Effector memory CD4-positive, alpha-beta T cell (primary cell): ENCODE data around the gene PDCD1.

Source experiments
- DNase-seq, 3 donors: peaks; one replicate each; pipeline ENCODE4 v3.0.0-alpha.2; 2020
- H3K27ac ChIP-seq: 2 replicates; pipeline ENCODE4 v1.7.0; 2013; ENCODE audit warnings: mild to moderate bottlenecking, low read length, moderate library complexity; ENCODE audit not compliant: insufficient read depth, poor library complexity, severe bottlenecking
- H3K27me3 ChIP-seq: replicated peaks from 2 replicates; pipeline ENCODE4 v1.7.0; 2013; ENCODE audit warnings: mild to moderate bottlenecking, low read length; ENCODE audit not compliant: insufficient read depth, control insufficient read depth, poor library complexity, severe bottlenecking
- H3K36me3 ChIP-seq: 2 replicates; pipeline ENCODE4 v1.7.0; 2013; ENCODE audit warnings: mild to moderate bottlenecking, low read length, moderate library complexity; ENCODE audit not compliant: control insufficient read depth, insufficient read depth
- H3K4me1 ChIP-seq: 2 replicates; pipeline ENCODE4 v1.7.0; 2013; ENCODE audit warnings: low read length, mild to moderate bottlenecking; ENCODE audit not compliant: control insufficient read depth, insufficient read depth, poor library complexity, severe bottlenecking
- H3K4me3 ChIP-seq: 2 replicates; pipeline ENCODE4 v1.7.0; 2013; ENCODE audit warnings: low read length, low read depth, mild to moderate bottlenecking; ENCODE audit not compliant: insufficient read depth, poor library complexity, severe bottlenecking
- H3K9me3 ChIP-seq: 2 replicates; pipeline ENCODE4 v1.7.0; 2013; ENCODE audit warnings: mild to moderate bottlenecking, low read length, moderate library complexity; ENCODE audit not compliant: control insufficient read depth

PDCD1 gene

GRCh38 chr2:241887806-241888522, 29.3 kb upstream of the PDCD1 start:
- H3K27ac ChIP-seq: no peak overlapping the region
- H3K9me3 ChIP-seq: no peaks in the 10 kb centered on the region
- H3K4me3 ChIP-seq: no peak overlapping the region
- DNase-seq: no peak
- H3K36me3 ChIP-seq: peaks cover 19% of the 10 kb centered on the region
- peaks cover 6% of the 10 kb centered on the region for H3K4me1 ChIP-seq
- H3K27me3 ChIP-seq: no peaks in the 10 kb centered on the region

- Histone ChIP-seq H3K36me3 (peaks cover 19% of the 10 kb centered on the region), H3K27me3 (no peaks in the 10 kb centered on the region), H3K4me1 (peaks cover 13% of the 10 kb centered on the region), H3K4me3 (no peak overlapping the region), H3K27ac (no peak overlapping the region), H3K9me3 (no peaks in the 10 kb centered on the region)
- no peak for DNase-seq
Observed at GRCh38 chr2:241886840-241887447, 28.2 kb upstream of the PDCD1 start.

- Histone ChIP-seq H3K4me1 (peaks cover 15% of the 10 kb centered on the region), H3K27ac (no peak overlapping the region), H3K4me3 (no peak overlapping the region), H3K27me3 (no peaks in the 10 kb centered on the region), H3K36me3 (peaks cover 19% of the 10 kb centered on the region), H3K9me3 (no peaks in the 10 kb centered on the region)
- DNase-seq: no peak
Observed at GRCh38 chr2:241885946-241886643, 27.4 kb upstream of the PDCD1 start.

GRCh38 chr2:241885291-241885945, 26.7 kb upstream of the PDCD1 start:
- no peaks in the 10 kb centered on the region for H3K27me3 ChIP-seq
- DNase-seq: no peak
- H3K4me3 ChIP-seq: no peak overlapping the region
- no peak overlapping the region for H3K27ac ChIP-seq
- peaks cover 21% of the 10 kb centered on the region for H3K4me1 ChIP-seq
- H3K36me3 ChIP-seq: peaks cover 16% of the 10 kb centered on the region
- no peaks in the 10 kb centered on the region for H3K9me3 ChIP-seq

- Histone ChIP-seq H3K4me3 (no peak overlapping the region), H3K4me1 (peaks cover 21% of the 10 kb centered on the region), H3K27ac (no peak overlapping the region), H3K36me3 (peaks cover 16% of the 10 kb centered on the region), H3K27me3 (no peaks in the 10 kb centered on the region), H3K9me3 (no peaks in the 10 kb centered on the region)
- DNase-seq: no peak
Observed at GRCh38 chr2:241884951-241885290, 26.2 kb upstream of the PDCD1 start.

GRCh38 chr2:241882091-241882625, 23.5 kb upstream of the PDCD1 start:
- Histone ChIP-seq H3K4me3 (peak overlapping the region; percentile 36), H3K9me3 (no peaks in the 10 kb centered on the region), H3K4me1 (peaks cover 15% of the 10 kb centered on the region), H3K27ac (peak overlapping the region; percentile 46), H3K27me3 (no peaks in the 10 kb centered on the region), H3K36me3 (peaks cover 16% of the 10 kb centered on the region)
- no peak for DNase-seq

GRCh38 chr2:241880311-241881073, 21.8 kb upstream of the PDCD1 start:
- H3K36me3 ChIP-seq: peaks cover 10% of the 10 kb centered on the region
- no peaks in the 10 kb centered on the region for H3K9me3 ChIP-seq
- DNase-seq: no peak
- H3K27ac ChIP-seq: peak overlapping the region; percentile 77
- H3K27me3 ChIP-seq: no peaks in the 10 kb centered on the region
- peaks cover 15% of the 10 kb centered on the region for H3K4me1 ChIP-seq
- peak overlapping the region; percentile 72 for H3K4me3 ChIP-seq

GRCh38 chr2:241879326-241879725, 20.6 kb upstream of the PDCD1 start:
- no peak overlapping the region for H3K4me3 ChIP-seq
- peaks cover 3% of the 10 kb centered on the region for H3K36me3 ChIP-seq
- H3K9me3 ChIP-seq: no peaks in the 10 kb centered on the region
- peaks cover 15% of the 10 kb centered on the region for H3K4me1 ChIP-seq
- H3K27me3 ChIP-seq: no peaks in the 10 kb centered on the region
- no peak for DNase-seq
- no peak overlapping the region for H3K27ac ChIP-seq
